K562 (cell line): ENCODE data around the gene PRPH2. TPM values are rescaled to one million over a fixed set of nuclear protein-coding genes. Genes with fewer than 3 reads are reported as not detected.

Experiments used
- ARID4B ChIP-seq: sonication (generic); formaldehyde crosslinking; IDR thresholded peaks from 2 replicates; pipeline ENCODE4 v1.8.0; 2022; ENCODE audit warnings: mild to moderate bottlenecking, missing genetic modification reagents
- ATF7 ChIP-seq: fragments of 450-650 bp; IDR thresholded peaks from 2 replicates; pipeline ENCODE4 v1.7.1; 2014; ENCODE audit warnings: mild to moderate bottlenecking, moderate library complexity
- BCOR ChIP-seq: fragments of 450-650 bp; IDR thresholded peaks from 2 replicates; pipeline ENCODE4 v1.6.1; 2016
- CAMTA2 ChIP-seq: fragments of 250-450 bp; sonication (Bioruptor Pico); conservative IDR thresholded peaks from 2 replicates; pipeline ENCODE4 v1.5.1; 2022
- CBX5 ChIP-seq: IDR thresholded peaks from 2 replicates; pipeline ENCODE4 v1.6.1; 2014; ENCODE audit warnings: low read depth, borderline replicate concordance
- CEBPB ChIP-seq: fragments of 450-650 bp; IDR thresholded peaks from 2 replicates; pipeline ENCODE4 v1.6.1; 2016; ENCODE audit warnings: missing genetic modification characterization, missing compliant biosample characterization
- DNMT1 ChIP-seq: fragments of 450-650 bp; IDR thresholded peaks from 2 replicates; pipeline ENCODE4 v1.6.1; 2016; ENCODE audit warnings: antibody characterized with exemption, mild to moderate bottlenecking
- ERF ChIP-seq: fragments of 450-650 bp; formaldehyde crosslinking; IDR thresholded peaks from 2 replicates; pipeline ENCODE4 v1.4.0; 2020; ENCODE audit warnings: mild to moderate bottlenecking, mixed read lengths
- HCFC1 ChIP-seq: IDR thresholded peaks from 2 replicates; pipeline ENCODE4 v1.6.1; 2012; ENCODE audit warnings: low read depth, low read length, improper control_type of control experiment
- HDGF ChIP-seq: fragments of 450-650 bp; IDR thresholded peaks from 2 replicates; pipeline ENCODE4 v1.6.1; 2016
- HLTF ChIP-seq: fragments of 450-650 bp; IDR thresholded peaks from 2 replicates; pipeline ENCODE4 v1.6.1; 2016
- JUNB ChIP-seq: fragments of 450-650 bp; formaldehyde crosslinking; conservative IDR thresholded peaks from 2 replicates; pipeline ENCODE4 v1.4.0; 2020; ENCODE audit warnings: mild to moderate bottlenecking
- MCM7 ChIP-seq, 2 experiments: fragments of 450-650 bp; IDR thresholded peaks; 2 replicates each; pipeline ENCODE4 v1.6.1; 2016 to 2018
- MITF ChIP-seq: IDR thresholded peaks from 2 replicates; pipeline ENCODE4 v1.6.1; 2014; ENCODE audit warnings: antibody characterized with exemption
- NFE2L1 ChIP-seq: fragments of 450-650 bp; IDR thresholded peaks from 2 replicates; pipeline ENCODE4 v1.6.1; 2016; ENCODE audit warnings: missing genetic modification characterization, low read depth, mild to moderate bottlenecking, missing compliant biosample characterization, moderate library complexity, borderline replicate concordance
- NR0B1 ChIP-seq: fragments of 450-650 bp; IDR thresholded peaks from one replicate; pipeline ENCODE4 v1.6.1; 2018; ENCODE audit warnings: mild to moderate bottlenecking, moderate library complexity; ENCODE audit not compliant: partially characterized antibody
- NR2C1 ChIP-seq, 2 experiments: fragments of 450-650 bp; IDR thresholded peaks; 2 replicates each; pipeline ENCODE4 v1.6.1; 2017; ENCODE audit warnings: mild to moderate bottlenecking in 2 of 2, antibody characterized with exemption in 1 of 2, inconsistent platforms in 1 of 2, missing compliant biosample characterization in 1 of 2, missing genetic modification characterization in 1 of 2
- RBM17 ChIP-seq: fragments of 200-400 bp; formaldehyde crosslinking; IDR thresholded peaks from 2 replicates; pipeline ENCODE4 v1.6.1; 2017; ENCODE audit warnings: low read depth, mild to moderate bottlenecking, low read length, borderline replicate concordance
- SAFB ChIP-seq: fragments of 200-400 bp; formaldehyde crosslinking; IDR thresholded peaks from 2 replicates; pipeline ENCODE4 v1.6.1; 2017; ENCODE audit warnings: low read depth, low read length, borderline replicate concordance
- THRAP3 ChIP-seq: fragments of 450-650 bp; IDR thresholded peaks from 2 replicates; pipeline ENCODE4 v1.6.1; 2016; ENCODE audit warnings: mild to moderate bottlenecking, inconsistent platforms, borderline replicate concordance
- ZC3H4 ChIP-seq: sonication (generic); formaldehyde crosslinking; IDR thresholded peaks from 2 replicates; pipeline ENCODE4 v1.9.0; 2021; ENCODE audit warnings: missing genetic modification reagents, borderline replicate concordance
- ZNF316 ChIP-seq: fragments of 450-650 bp; IDR thresholded peaks from 2 replicates; pipeline ENCODE4 v1.6.1; 2016
- ZNF436 ChIP-seq: fragments of 250-450, 450-650 bp; sonication (Bioruptor Pico); formaldehyde crosslinking; IDR thresholded peaks from 2 replicates; pipeline ENCODE4 v1.7.0; 2020; ENCODE audit warnings: mild to moderate bottlenecking
- ZNF699 ChIP-seq: fragments of 250-450 bp; sonication (Bioruptor Pico); IDR thresholded peaks from 2 replicates; pipeline ENCODE4 v1.8.0; 2021; ENCODE audit warnings: mild to moderate bottlenecking, moderate library complexity; ENCODE audit not compliant: insufficient replicate concordance
- polyA plus RNA-seq, 8 experiments: library from polyadenylated mRNA; depleted of rRNA in 4 of 8; stranded (reverse) in 5 of 8; unstranded in 3 of 8; fragments of >200 nt; fragmentation: Nextera tagmentation in 2 of 8; fragmentation: Illumina TruSeq in 1 of 8; extraction: Ambion mirVana in 2 of 8; extraction: Trizol in 1 of 8; gene quantifications; 2 replicates each; pipeline versions ENCODE4 v1.2.1 to v1.2.3, GENCODE V29; 2011 to 2014; ENCODE audit warnings: inconsistent platforms in 1 of 8, missing spikeins in 1 of 8
- total RNA-seq, 7 experiments: library from RNA; depleted of rRNA in 6 of 7; stranded (reverse); fragments of >200 nt in 6 of 7; fragmentation: Illumina TruSeq in 2 of 7; extraction: Trizol in 2 of 7; gene quantifications; 2 replicates each; pipeline versions ENCODE4 v1.2.1 to v1.2.3, GENCODE V29; 2011 to 2021; ENCODE audit warnings: low replicate concordance in 1 of 7

PRPH2 gene
- total and polyA plus RNA-seq, 9 of the 15 experiments (the other 6 are each of a cell fraction or from before 2014, with no cell fraction given) = 0.03 to 0.11 (median 0.03) TPM; not detected in 5

- TF ChIP-seq MITF = no peak
- no peak; the same call in 1 of the 2 replicates for TF ChIP-seq HCFC1
- TF ChIP-seq HLTF = no peak
- TF ChIP-seq ERF = no peak
- no peak for TF ChIP-seq BCOR
- no peak for TF ChIP-seq DNMT1
- 0 out of 2 replicates have a peak, but pooled peaks have one; percentile 47 for TF ChIP-seq ATF7
- peak; percentile 36; the same call in 1 of the 2 replicates for TF ChIP-seq NR2C1 (IDR thresholded peaks at IDR 0.05)
- peak; percentile 58; the same call in 1 of the 2 replicates for TF ChIP-seq NR2C1 (tag; IDR thresholded peaks at IDR 0.05)
- TF ChIP-seq ZC3H4 (CRISPR knock-in tag) = no peak
- TF ChIP-seq HDGF = no peak
- TF ChIP-seq CAMTA2 = no peak
- TF ChIP-seq CEBPB (tag) = no peak
- TF ChIP-seq ARID4B (CRISPR knock-in tag) = peak; percentile 85
- no peak for TF ChIP-seq ZNF316
- no peak for TF ChIP-seq MCM7 (IDR thresholded peaks at IDR 0.05)
- TF ChIP-seq ZNF699 (CRISPR knock-in tag) = no peak
- TF ChIP-seq RBM17 = no peak
- no peak for TF ChIP-seq NR0B1
- no peak for TF ChIP-seq JUNB
- TF ChIP-seq ZNF436 (CRISPR knock-in tag) = no peak
- TF ChIP-seq THRAP3 = no peak
- TF ChIP-seq SAFB = no peak
- TF ChIP-seq NFE2L1 (tag) = no peak
- no peak for TF ChIP-seq CBX5
Observed at GRCh38 chr6:42746463-42747391, 24.3 kb upstream of the PRPH2 start (continued).
